GM12878 (cell line): Measurements from ENCODE around the gene TRMU.
A peak's percentile ranks its signal among the peaks of the same experiment; 100 is the strongest.

Experiments
- ATF3 ChIP-seq: IDR thresholded peaks from 2 replicates; pipeline ENCODE4 v1.6.1; 2011; ENCODE audit warnings: low read depth, mild to moderate bottlenecking, low read length, moderate library complexity, borderline replicate concordance; ENCODE audit errors: extremely low read depth
- CTCF ChIP-seq, 3 experiments: IDR thresholded peaks in 2 of 3; conservative IDR thresholded peaks in 1 of 3; 2 replicates each; pipeline ENCODE4 v1.5.1; 2011; ENCODE audit warnings: low read depth in 3 of 3, low read length in 3 of 3, mild to moderate bottlenecking in 3 of 3, control low read depth in 2 of 3, moderate library complexity in 2 of 3, inconsistent platforms in 1 of 3, mixed read lengths in 1 of 3; ENCODE audit not compliant: control insufficient read depth in 2 of 3, insufficient read depth in 1 of 3; ENCODE audit errors: extremely low read depth in 1 of 3
- E4F1 ChIP-seq: fragments of 450-650 bp; IDR thresholded peaks from 2 replicates; pipeline ENCODE4 v1.6.1; 2018; ENCODE audit warnings: borderline replicate concordance, mild to moderate bottlenecking; ENCODE audit not compliant: partially characterized antibody
- JUND ChIP-seq: IDR thresholded peaks from 2 replicates; pipeline ENCODE4 v1.6.1; 2012; ENCODE audit warnings: low read depth, mild to moderate bottlenecking, low read length, improper control_type of control experiment, moderate library complexity
- PKNOX1 ChIP-seq: fragments of 450-650 bp; IDR thresholded peaks from 2 replicates; pipeline ENCODE4 v1.6.1; 2016; ENCODE audit warnings: mild to moderate bottlenecking
- POLR2A ChIP-seq: IDR thresholded peaks from 2 replicates; pipeline ENCODE4 v1.6.1; 2011; ENCODE audit warnings: low read depth, mild to moderate bottlenecking, low read length
- POLR2AphosphoS2 ChIP-seq: IDR thresholded peaks from 2 replicates; pipeline ENCODE4 v1.6.1; 2011; ENCODE audit warnings: low read depth, mild to moderate bottlenecking, low read length, improper control_type of control experiment, moderate library complexity
- POLR2AphosphoS5 ChIP-seq: IDR thresholded peaks from 2 replicates; pipeline ENCODE4 v1.6.1; 2011; ENCODE audit warnings: mild to moderate bottlenecking, low read length, inconsistent platforms
- RBBP5 ChIP-seq: fragments of 200-600 bp; sonication (generic); conservative IDR thresholded peaks from 2 replicates; pipeline ENCODE4 v1.6.1; 2016
- RFX5 ChIP-seq: IDR thresholded peaks from 2 replicates; pipeline ENCODE4 v1.6.1; 2011; ENCODE audit warnings: low read depth, low read length, improper control_type of control experiment
- SREBF2 ChIP-seq: IDR thresholded peaks from 2 replicates; pipeline ENCODE4 v1.6.1; 2012; ENCODE audit warnings: mild to moderate bottlenecking, low read length
- TCF7 ChIP-seq: IDR thresholded peaks from 2 replicates; pipeline ENCODE4 v1.6.1; 2014; ENCODE audit warnings: antibody characterized with exemption, borderline replicate concordance
- ZNF207 ChIP-seq: fragments of 450-650 bp; IDR thresholded peaks from 2 replicates; pipeline ENCODE4 v1.6.1; 2014; ENCODE audit warnings: antibody characterized with exemption, mild to moderate bottlenecking, borderline replicate concordance

- TF ChIP-seq RBBP5 (no peak), CTCF (IDR thresholded peaks at IDR 0.05 in 2 of 3, conservative IDR thresholded peaks at IDR 0.05 in 1 of 3; ENCODE audit: control insufficient read depth in 2 of 3, extremely low read depth in 1 of 3, insufficient read depth in 1 of 3, low read depth in 3 of 3, low read length in 3 of 3) (no peak), PKNOX1 (no peak), E4F1 (no peak), TCF7 (no peak), SREBF2 (no peak), RFX5 (no peak), POLR2A (peak; percentile 1; the same call in 1 of the 2 replicates), POLR2AphosphoS5 (no peak), JUND (no peak), ATF3 (no peak), POLR2AphosphoS2 (no peak), ZNF207 (no peak)
Observed at GRCh38 chr22:46358766-46359165, 23.3 kb downstream of the TRMU start.
